Fibroblast of skin of left biceps (primary cell): ENCODE data around the gene PRKRIP1.
"Not testable (repeated sequence)": the region's sequence is repeated elsewhere in the genome, so short reads cannot be mapped to it uniquely, and the experiment has no call there.

Source experiments
- DNase-seq, 2 experiments: peaks; one replicate each; pipeline ENCODE4 v3.0.0-alpha.2; 2013; ENCODE audit warnings: low read depth in 2 of 2

Gene PRKRIP1, protein sequence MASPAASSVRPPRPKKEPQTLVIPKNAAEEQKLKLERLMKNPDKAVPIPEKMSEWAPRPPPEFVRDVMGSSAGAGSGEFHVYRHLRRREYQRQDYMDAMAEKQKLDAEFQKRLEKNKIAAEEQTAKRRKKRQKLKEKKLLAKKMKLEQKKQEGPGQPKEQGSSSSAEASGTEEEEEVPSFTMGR

DNA sequence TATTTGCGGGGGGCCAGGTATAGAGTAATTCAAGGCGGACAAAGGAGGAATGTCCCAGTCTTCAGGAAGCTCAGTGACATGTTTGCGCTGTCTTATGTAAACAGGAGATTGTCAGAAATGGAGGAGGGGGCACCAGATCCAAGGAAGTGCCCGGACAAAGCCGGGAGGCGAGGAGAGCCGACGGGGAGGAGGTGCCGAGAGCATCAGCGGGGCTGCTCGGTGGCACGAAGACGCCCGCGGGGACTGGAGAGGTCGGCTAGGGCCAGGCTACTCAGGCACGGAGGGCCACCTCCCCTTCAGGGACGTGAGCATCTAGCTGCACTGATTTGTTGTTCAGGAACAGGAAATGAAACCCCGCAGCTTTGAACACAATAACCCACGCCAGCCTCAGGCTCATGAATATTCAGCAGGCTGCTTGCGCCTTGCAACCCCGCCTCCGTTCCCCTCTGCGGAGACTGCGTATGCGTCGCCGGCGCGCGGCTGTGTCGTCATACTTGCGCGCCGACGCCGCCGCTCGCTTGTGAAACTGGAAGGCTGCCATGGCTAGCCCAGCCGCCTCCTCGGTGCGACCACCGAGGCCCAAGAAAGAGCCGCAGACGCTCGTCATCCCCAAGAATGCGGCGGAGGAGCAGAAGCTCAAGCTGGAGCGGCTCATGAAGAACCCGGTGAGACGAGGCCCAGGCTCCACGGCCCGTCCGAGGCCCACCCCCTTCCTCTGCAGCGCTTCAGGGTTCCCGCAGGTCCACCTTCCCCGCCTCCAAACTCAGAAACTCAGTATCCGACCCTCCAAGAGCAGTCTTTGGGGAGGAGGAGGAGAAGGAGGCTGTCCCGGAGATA is at the start of gene PRKRIP1:
TSS of gene PRKRIP1 (plus strand) at position 491 of the 837 bp plus-strand sequence. CDS start at position 540, 49 bp downstream.
- peak; percentile 63 to 68 for DNase-seq

DNA sequence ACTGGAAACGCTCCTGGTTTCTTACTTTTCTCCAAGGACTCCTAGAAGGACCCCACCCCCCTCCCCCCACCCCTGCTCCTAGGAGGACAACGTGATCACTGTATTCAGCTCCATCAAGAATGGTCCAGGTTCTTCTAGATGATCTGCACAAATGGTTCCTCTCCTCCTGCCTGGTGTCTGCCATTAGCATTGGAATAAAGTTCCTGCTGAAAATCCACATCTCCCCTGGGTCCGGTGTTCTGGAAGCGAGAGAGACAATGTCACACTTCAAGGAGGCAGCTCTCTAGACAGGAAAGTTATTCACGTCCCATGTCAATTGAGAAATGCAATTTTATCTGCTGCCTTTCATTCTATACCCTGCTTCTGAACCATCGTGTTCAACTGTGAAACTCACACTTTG is 49.2 kb upstream of the PRKRIP1 start:
- not testable (repeated sequence) for DNase-seq

DNA sequence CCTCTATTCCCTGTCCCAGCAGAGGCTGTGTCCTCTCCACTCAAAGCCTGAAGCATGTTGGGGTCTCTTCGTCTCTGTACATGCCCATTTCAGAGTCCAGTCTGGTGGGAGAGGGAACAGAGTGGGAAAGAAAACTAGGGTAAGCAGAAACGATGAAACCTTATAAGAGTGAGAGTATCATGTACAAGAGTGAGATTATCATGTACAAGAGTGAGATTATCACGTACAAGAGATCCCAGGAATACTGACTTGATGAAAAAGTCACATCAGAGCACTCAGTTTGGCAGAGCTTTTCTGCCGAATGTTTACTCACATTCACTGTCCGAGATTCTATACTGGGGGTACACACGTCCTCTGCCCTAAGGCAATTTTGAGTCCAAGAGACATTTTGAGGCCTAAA is 39.8 kb upstream of the PRKRIP1 start, which contains the start of gene SPDYE6:
TSS of gene SPDYE6 (minus strand) at position 101 of the 400 bp plus-strand sequence. CDS start 421 bp downstream, outside the sequence.
- not testable (repeated sequence) for DNase-seq

- DNase-seq = peak in 1 of 2 experiments; percentile 97
These were observed 32.4 kb upstream of the PRKRIP1 start for GRCh38 chr7:102363549-102364393.

GRCh38 chr7:102364394-102364886 is 31.7 kb upstream of the PRKRIP1 start:
- DNase-seq = not testable (repeated sequence)

DNA sequence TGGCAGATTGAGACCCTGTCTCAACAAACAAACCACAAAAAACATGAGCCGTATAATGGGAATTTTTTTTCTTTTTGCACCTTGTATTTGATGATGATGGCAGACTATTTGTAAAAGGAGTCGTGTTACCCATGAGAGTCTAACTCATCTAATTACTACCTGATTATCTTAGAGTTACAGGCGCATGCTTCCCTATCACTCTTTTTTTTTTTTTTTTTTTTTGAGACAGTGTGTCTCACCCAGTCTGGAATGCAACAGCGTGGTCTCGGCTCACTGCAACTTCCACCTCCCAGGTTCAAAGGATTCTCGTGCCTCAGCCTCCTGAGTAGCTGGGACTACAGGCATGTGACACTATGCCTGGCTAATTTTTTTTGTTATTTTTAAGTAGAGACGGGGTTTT is 30.8 kb upstream of the PRKRIP1 start:
- DNase-seq = not testable (repeated sequence)

DNA sequence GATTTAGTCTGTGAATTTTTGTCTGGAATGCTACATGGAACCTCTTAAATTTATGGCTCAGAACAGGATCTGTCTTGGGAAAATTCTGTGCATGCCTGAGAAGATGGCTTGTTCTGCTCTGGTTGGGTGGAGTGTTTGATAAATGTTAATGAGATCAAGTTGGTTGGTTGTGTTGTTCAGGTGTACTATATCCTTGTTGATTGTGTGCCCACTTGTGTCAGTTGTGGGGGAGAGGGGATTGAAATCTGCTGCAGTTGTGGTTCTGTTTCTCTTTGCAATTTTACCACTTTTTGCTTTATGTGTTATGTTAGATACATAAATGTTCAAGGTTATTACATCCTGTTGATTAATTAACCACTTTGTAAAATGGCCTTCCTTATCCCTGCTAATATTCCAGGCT is 26.1 kb upstream of the PRKRIP1 start:
- DNase-seq = not testable (repeated sequence)

DNA sequence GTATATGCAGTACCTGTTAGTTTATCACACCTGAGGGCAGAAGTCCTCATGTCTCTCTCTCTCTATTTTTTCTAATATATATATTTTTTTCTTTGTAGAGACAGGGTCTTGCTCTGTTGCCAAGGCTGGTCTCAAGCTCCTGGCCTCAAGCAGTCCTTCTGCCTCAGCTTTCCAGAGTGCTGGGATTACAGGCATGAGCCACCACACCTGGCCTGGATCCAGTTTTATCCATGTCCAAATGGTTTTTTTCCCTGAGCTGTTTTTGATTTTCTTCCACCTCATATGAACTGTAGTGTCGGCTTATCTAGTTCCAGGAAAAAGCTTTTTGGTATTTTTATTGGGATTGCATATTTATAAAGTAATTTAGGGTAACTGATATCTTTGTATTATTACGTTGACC is 23.4 kb upstream of the PRKRIP1 start:
- not testable (repeated sequence) for DNase-seq

- no peak for DNase-seq
These were observed 19.1 kb upstream of the PRKRIP1 start for GRCh38 chr7:102376964-102377466.

- not testable (repeated sequence) for DNase-seq
These were observed 15.3 kb upstream of the PRKRIP1 start for GRCh38 chr7:102380837-102381236.

- not testable (repeated sequence) for DNase-seq
These were observed 14.3 kb upstream of the PRKRIP1 start for GRCh38 chr7:102381696-102382425.

DNA sequence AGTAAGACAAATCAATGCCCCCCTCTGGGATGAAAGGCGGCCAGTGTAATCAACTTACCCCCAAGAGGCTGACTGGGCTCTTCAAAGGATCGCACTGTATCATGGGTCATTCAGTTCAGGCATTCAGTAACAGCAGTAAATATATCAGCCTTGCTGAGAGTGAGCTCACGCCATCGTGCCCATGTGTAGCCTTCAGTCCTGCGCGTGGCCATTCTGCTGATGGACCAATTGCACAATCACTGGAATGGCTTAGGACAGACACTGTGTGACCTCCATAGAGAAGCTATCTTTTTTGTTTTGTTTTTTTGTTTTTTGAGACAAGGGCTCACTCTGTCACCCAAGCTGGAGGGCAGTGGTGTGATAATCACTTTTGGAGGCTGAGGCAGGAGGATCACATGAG is 9.1 kb upstream of the PRKRIP1 start:
- no peak for DNase-seq

- no peak for DNase-seq
These were observed 6.4 kb upstream of the PRKRIP1 start for GRCh38 chr7:102389810-102390209.

DNA sequence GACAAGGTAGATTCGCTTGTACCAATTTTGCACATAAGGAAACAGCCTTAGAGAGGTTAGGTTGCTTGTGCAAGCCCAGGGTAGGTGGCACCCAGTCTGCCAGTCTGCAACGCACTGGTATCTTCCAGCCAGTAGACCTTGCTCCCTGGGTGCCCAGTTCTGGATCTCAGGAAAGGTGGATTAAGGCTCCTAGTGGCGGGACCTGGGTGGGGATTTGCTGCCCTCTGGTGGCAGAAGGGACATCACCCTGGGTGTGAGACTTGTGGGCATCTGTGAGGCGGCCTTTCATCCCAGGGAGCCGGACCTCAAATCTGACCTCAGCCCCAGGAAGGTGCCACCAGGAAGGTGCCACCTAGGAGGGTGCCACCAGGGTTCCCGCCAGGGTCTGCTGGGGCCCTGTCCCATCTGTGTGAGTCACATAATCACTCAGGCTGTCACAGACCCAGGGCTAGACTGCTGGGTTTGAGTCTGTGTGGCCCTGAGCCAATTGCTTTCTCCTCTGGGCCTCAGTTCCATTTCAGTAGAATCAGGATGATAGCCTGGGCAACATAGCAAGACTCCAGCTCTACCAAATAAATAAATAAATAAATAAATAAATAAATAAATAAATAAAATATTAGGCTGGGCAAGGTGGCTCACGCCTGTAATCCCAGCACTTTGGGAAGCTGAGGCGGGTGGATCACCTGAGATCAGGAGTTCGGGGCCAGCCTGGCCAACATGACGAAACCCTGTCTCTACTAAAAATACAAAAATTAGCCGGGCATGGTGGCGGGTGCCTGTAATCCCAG is 5.3 kb upstream of the PRKRIP1 start:
- DNase-seq = peak in 1 of 2 experiments; percentile 9

DNA sequence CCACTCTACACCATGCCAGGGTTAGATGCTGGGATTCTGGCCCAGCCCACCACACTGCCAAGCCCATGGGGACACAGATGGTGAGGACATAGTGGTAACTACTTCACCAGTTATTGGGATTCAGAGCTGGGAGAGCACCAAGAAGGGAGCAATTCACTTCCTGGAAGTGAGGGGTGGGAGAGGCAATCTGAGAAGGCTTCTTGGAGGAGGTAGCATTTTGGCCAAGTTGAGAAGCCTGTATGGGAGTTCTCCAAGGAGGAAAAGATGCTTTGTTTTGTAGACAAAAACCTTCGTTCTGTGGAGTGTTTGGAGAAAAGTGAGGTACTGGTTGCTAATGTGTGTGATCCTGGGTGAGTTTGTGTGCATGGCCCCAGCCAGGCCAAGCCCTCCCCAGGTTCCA is 3.8 kb upstream of the PRKRIP1 start:
- DNase-seq = no peak

GRCh38 chr7:102393467-102393866 is 2.7 kb upstream of the PRKRIP1 start:
- DNase-seq = no peak

GRCh38 chr7:102395592-102395872 is 631 bp upstream of the PRKRIP1 start:
- DNase-seq = no peak

DNA sequence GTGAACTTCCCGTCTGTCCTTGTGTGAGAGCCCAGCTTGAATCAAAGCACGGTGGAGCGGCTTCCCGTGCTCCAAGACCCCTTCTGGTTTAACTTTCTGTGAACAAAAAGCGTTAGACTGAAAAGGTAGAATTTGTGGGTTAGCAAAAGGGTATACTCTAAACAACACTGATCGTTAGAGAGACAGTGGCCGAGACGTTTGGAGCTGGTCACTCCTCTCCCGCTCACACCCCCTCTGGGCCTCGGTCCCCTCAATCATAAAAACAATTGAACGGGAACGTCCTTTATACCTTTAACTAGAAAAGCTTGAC is 502 bp downstream of the PRKRIP1 start:
- no peak for DNase-seq

DNA sequence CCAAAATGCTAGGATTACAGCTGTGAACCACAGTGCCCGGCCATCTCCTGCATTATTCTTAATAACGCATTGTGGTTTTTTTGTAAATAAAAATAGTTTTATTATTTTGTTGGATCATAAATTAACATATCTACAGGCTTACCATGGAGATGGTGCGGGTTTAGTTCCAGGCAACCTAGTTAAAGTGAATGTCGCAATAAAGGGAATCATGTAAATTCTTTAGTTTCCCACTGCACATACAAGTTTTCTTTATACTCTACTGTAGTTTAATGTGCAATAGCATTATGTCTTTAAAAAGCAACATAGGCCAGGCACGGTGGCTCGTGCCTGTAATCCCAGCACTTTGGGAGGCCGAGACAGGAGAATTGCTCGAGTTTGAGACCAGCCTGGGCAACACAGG is 2.4 kb downstream of the PRKRIP1 start:
- DNase-seq = no peak

- DNase-seq = no peak
These were observed 4.2 kb downstream of the PRKRIP1 start for GRCh38 chr7:102400360-102400759.

DNA sequence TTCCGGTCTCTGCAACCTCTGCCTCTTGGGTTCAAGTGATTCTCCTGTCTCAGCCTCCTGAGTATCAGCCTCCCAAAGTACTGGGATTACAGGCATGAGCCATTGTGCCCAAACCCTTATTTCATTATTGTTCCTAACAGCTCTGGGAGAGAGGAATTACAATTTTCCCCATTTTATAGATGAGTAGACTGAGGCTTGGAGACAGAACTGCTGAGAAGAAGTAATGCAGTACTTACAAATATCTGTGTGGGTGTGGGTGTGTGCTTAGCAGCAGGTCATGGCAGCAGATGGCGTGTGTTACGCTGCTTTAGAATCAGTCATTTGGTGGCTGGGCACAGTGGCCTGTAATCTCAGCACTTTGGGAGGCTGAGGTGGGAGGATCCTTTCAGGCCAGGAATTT is 7.4 kb downstream of the PRKRIP1 start:
- no peak for DNase-seq
